Measurements from ENCODE around the gene TRIM59.
A peak's percentile ranks its signal among the peaks of the same experiment; 100 is the strongest.

TRIM59 gene

GRCh38 chr3:160403796-160404470 is 45.7 kb downstream of the TRIM59 start:
- H3K79me2 ChIP-seq (ENCODE audit: control insufficient read depth, insufficient read depth, low read length, unreplicated experiment): peaks cover 93% of the 10 kb centered on the region
- H2AFZ ChIP-seq (ENCODE audit: low read length, unreplicated experiment): no peak overlapping the region
- H3K36me3 ChIP-seq (ENCODE audit: insufficient read depth, low read length): peaks cover 43% of the 10 kb centered on the region
- peak overlapping the region; percentile 92 for H3K4me3 ChIP-seq (ENCODE audit: low read depth, low read length)
- H3K27me3 ChIP-seq (ENCODE audit: insufficient read depth, low read length): no peaks in the 10 kb centered on the region
- H3K4me1 ChIP-seq (ENCODE audit: control insufficient read depth, insufficient read depth, low read length, unreplicated experiment): peaks cover 27% of the 10 kb centered on the region
- peak overlapping the region; percentile 35 for H3K27ac ChIP-seq (ENCODE audit: low read depth, low read length)

DNA sequence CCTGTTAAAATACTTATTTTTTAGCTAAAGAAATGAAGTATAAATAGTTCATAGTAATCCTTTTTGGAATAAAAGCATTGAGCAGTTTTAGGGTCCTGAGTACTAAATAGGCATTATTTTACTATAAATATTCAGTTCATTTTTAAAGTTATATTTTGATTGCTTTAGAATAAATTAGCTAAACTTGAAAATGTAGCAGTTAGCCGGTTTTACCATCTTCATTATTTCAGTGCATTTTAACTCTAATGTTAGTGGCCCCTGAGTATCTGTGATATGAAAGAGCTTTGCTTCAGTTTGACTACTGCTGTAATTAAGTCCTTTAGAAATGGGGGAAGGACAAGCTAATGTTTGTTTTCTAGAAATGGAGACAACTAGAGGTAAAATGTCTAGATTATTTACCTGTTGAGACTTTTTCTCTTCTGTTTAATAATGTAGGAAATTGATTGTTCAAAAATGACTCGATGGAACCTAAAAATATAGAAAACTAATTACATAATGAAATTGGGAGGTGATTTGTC is 46.5 kb downstream of the TRIM59 start:
- H3K4me3 ChIP-seq (ENCODE audit: low read depth, low read length): peak overlapping the region; percentile 92
- peaks cover 43% of the 10 kb centered on the region for H3K36me3 ChIP-seq (ENCODE audit: insufficient read depth, low read length)
- peaks cover 94% of the 10 kb centered on the region for H3K79me2 ChIP-seq (ENCODE audit: control insufficient read depth, insufficient read depth, low read length, unreplicated experiment)
- H3K4me1 ChIP-seq (ENCODE audit: control insufficient read depth, insufficient read depth, low read length, unreplicated experiment): peaks cover 29% of the 10 kb centered on the region
- H2AFZ ChIP-seq (ENCODE audit: low read length, unreplicated experiment): no peak overlapping the region
- peak overlapping the region; percentile 35 for H3K27ac ChIP-seq (ENCODE audit: low read depth, low read length)
- no peaks in the 10 kb centered on the region for H3K27me3 ChIP-seq (ENCODE audit: insufficient read depth, low read length)

DNA sequence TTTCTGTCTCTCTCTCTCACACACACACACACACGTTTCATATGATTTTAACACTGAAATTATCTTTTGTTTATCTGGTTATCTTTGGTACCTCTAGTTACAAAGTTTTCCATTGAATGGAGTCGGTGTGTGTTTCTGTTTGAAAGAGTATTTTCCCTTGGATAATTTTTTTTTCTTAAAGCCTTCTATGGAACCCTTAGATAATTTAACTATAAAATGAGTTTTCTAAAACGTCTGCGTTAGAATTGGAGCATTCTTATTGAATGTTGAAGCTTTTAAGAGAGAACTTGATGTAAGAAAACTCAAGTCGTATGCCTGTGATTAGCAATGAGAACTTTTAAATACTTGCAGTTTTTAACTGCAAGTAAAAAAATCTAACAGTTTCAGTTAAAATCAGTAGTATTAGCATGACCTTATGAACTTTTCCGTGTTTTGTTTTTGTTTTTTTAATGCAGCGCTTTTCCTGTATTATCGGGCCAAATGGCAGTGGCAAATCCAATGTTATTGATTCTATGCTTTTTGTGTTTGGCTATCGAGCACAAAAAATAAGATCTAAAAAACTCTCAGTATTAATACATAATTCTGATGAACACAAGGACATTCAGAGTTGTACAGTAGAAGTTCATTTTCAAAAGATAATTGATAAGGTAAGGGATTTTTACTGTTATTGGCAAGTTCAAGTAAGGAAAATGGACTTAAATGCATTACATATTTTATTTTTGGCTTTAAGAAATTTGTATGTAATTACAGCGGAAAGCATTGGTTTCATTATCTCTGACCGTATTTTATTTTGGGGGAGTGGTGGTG is 47.2 kb downstream of the TRIM59 start:
- H3K4me1 ChIP-seq (ENCODE audit: control insufficient read depth, insufficient read depth, low read length, unreplicated experiment): peaks cover 30% of the 10 kb centered on the region
- H3K27ac ChIP-seq (ENCODE audit: low read depth, low read length): peak overlapping the region; percentile 35
- H3K36me3 ChIP-seq (ENCODE audit: insufficient read depth, low read length): peaks cover 43% of the 10 kb centered on the region
- H3K27me3 ChIP-seq (ENCODE audit: insufficient read depth, low read length): no peaks in the 10 kb centered on the region
- peak overlapping the region; percentile 92 for H3K4me3 ChIP-seq (ENCODE audit: low read depth, low read length)
- peaks cover 94% of the 10 kb centered on the region for H3K79me2 ChIP-seq (ENCODE audit: control insufficient read depth, insufficient read depth, low read length, unreplicated experiment)
- H2AFZ ChIP-seq (ENCODE audit: low read length, unreplicated experiment): no peak overlapping the region

- Histone ChIP-seq H3K4me3 (ENCODE audit: low read depth, low read length) (peak overlapping the region; percentile 92), H3K27ac (ENCODE audit: low read depth, low read length) (peak overlapping the region; percentile 87), H3K79me2 (ENCODE audit: control insufficient read depth, insufficient read depth, low read length, unreplicated experiment) (peaks cover 94% of the 10 kb centered on the region), H3K27me3 (ENCODE audit: insufficient read depth, low read length) (no peaks in the 10 kb centered on the region), H2AFZ (ENCODE audit: low read length, unreplicated experiment) (no peak overlapping the region), H3K4me1 (ENCODE audit: control insufficient read depth, insufficient read depth, low read length, unreplicated experiment) (peaks cover 37% of the 10 kb centered on the region), H3K36me3 (ENCODE audit: insufficient read depth, low read length) (peaks cover 36% of the 10 kb centered on the region)
Observed at GRCh38 chr3:160401291-160402095, 48.1 kb downstream of the TRIM59 start.

- Histone ChIP-seq H3K27ac (ENCODE audit: low read depth, low read length) (peak overlapping the region; percentile 87), H3K79me2 (ENCODE audit: control insufficient read depth, insufficient read depth, low read length, unreplicated experiment) (peaks cover 88% of the 10 kb centered on the region), H3K4me1 (ENCODE audit: control insufficient read depth, insufficient read depth, low read length, unreplicated experiment) (peaks cover 40% of the 10 kb centered on the region), H3K27me3 (ENCODE audit: insufficient read depth, low read length) (no peaks in the 10 kb centered on the region), H3K4me3 (ENCODE audit: low read depth, low read length) (peak overlapping the region; percentile 92), H2AFZ (ENCODE audit: low read length, unreplicated experiment) (peak overlapping the region; percentile 61), H3K36me3 (ENCODE audit: insufficient read depth, low read length) (peaks cover 29% of the 10 kb centered on the region)
Observed at GRCh38 chr3:160400702-160401150, 48.9 kb downstream of the TRIM59 start.

- Histone ChIP-seq H3K27ac (ENCODE audit: low read depth, low read length) (peak overlapping the region; percentile 87), H3K36me3 (ENCODE audit: insufficient read depth, low read length) (peaks cover 23% of the 10 kb centered on the region), H3K79me2 (ENCODE audit: control insufficient read depth, insufficient read depth, low read length, unreplicated experiment) (peaks cover 88% of the 10 kb centered on the region), H3K4me3 (ENCODE audit: low read depth, low read length) (peak overlapping the region; percentile 92), H3K27me3 (ENCODE audit: insufficient read depth, low read length) (no peaks in the 10 kb centered on the region), H2AFZ (ENCODE audit: low read length, unreplicated experiment) (peak overlapping the region; percentile 61), H3K4me1 (ENCODE audit: control insufficient read depth, insufficient read depth, low read length, unreplicated experiment) (peaks cover 46% of the 10 kb centered on the region)
Observed at GRCh38 chr3:160400030-160400701, 49.4 kb downstream of the TRIM59 start.

- H3K36me3 ChIP-seq (ENCODE audit: insufficient read depth, low read length): peaks cover 15% of the 10 kb centered on the region
- H3K27ac ChIP-seq (ENCODE audit: low read depth, low read length): peak within 1 kb of the TSS; percentile 87
- peaks cover 45% of the 10 kb centered on the region for H3K4me1 ChIP-seq (ENCODE audit: control insufficient read depth, insufficient read depth, low read length, unreplicated experiment)
- peak within 1 kb of the TSS; percentile 92 for H3K4me3 ChIP-seq (ENCODE audit: low read depth, low read length)
- H3K79me2 ChIP-seq (ENCODE audit: control insufficient read depth, insufficient read depth, low read length, unreplicated experiment): peaks cover 85% of the 10 kb centered on the region
- no peaks in the 10 kb centered on the region for H3K27me3 ChIP-seq (ENCODE audit: insufficient read depth, low read length)
- H2AFZ ChIP-seq (ENCODE audit: low read length, unreplicated experiment): peak within 1 kb of the TSS; percentile 98
Observed at GRCh38 chr3:160399125-160400029, 50.2 kb downstream of the TRIM59 start, which contains the start of the genes IFT80 and SMC4. Gene IFT80 (minus strand): TSS chr3:160399225. CDS start chr3:160384600, 14,625 bp downstream. Gene SMC4 (plus strand): TSS chr3:160399650. CDS start chr3:160400827, 1,177 bp downstream.

- Histone ChIP-seq H3K4me3 (ENCODE audit: low read depth, low read length) (peak overlapping the region; percentile 92), H3K4me1 (ENCODE audit: control insufficient read depth, insufficient read depth, low read length, unreplicated experiment) (peaks cover 39% of the 10 kb centered on the region), H3K27me3 (ENCODE audit: insufficient read depth, low read length) (no peaks in the 10 kb centered on the region), H3K79me2 (ENCODE audit: control insufficient read depth, insufficient read depth, low read length, unreplicated experiment) (peaks cover 84% of the 10 kb centered on the region), H3K27ac (ENCODE audit: low read depth, low read length) (peak overlapping the region; percentile 87), H3K36me3 (ENCODE audit: insufficient read depth, low read length) (peaks cover 9% of the 10 kb centered on the region; the same call in 1 of the 2 replicates), H2AFZ (ENCODE audit: low read length, unreplicated experiment) (peak overlapping the region; percentile 98)
Observed at GRCh38 chr3:160398820-160399124, 50.8 kb downstream of the TRIM59 start.

DNA sequence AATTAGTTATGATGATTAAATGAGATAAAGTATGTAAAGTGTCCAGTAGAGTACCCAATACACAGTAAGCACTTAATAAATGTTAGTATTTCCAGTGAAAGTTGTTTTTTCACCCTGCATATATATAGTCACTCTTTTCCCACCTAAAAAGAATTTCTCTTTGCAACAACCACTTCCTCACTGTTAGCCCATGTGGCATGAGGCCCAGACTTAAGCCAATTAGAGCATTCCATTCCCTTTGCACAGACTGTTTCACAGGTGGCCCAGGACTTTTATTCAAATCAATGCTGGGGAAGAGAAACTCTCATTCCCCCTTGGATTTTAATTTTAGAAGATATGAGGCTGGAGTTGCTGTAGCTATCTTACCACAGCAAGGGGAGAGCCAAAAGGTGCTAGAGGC is 54.3 kb downstream of the TRIM59 start:
- H3K36me3 ChIP-seq (ENCODE audit: insufficient read depth, low read length): no peaks in the 10 kb centered on the region; the same call in 1 of the 2 replicates
- no peak overlapping the region for H3K27ac ChIP-seq (ENCODE audit: low read depth, low read length)
- peaks cover 24% of the 10 kb centered on the region for H3K4me1 ChIP-seq (ENCODE audit: control insufficient read depth, insufficient read depth, low read length, unreplicated experiment)
- peaks cover 81% of the 10 kb centered on the region for H3K79me2 ChIP-seq (ENCODE audit: control insufficient read depth, insufficient read depth, low read length, unreplicated experiment)
- no peaks in the 10 kb centered on the region for H3K27me3 ChIP-seq (ENCODE audit: insufficient read depth, low read length)
- H3K4me3 ChIP-seq (ENCODE audit: low read depth, low read length): no peak overlapping the region
- H2AFZ ChIP-seq (ENCODE audit: low read length, unreplicated experiment): no peak overlapping the region
